Activated naive CD4-positive, alpha-beta T cell treated with anti-CD3 and anti-CD28 coated beads, Interleukin-2, amount 50 U/mL, for 16 hours (primary cell): ENCODE data around the gene UBA1.
A peak's percentile ranks its signal among the peaks of the same experiment; 100 is the strongest.

Experiments
- DNase-seq: peaks from one replicate; pipeline ENCODE4 v3.0.0-alpha.2; 2020

UBA1 gene

GRCh38 chrX:47190445-47191269, 3.0 kb upstream of the UBA1 start:
- peak; percentile 85 for DNase-seq

GRCh38 chrX:47191331-47191730, 2.3 kb upstream of the UBA1 start:
- peak; percentile 64 for DNase-seq

GRCh38 chrX:47191806-47192401, 1.7 kb upstream of the UBA1 start:
- no peak for DNase-seq

- no peak for DNase-seq
These were observed 662 bp downstream of the UBA1 start for GRCh38 chrX:47194194-47194787.

- DNase-seq, result no peak
These were observed 2.5 kb downstream of the UBA1 start for GRCh38 chrX:47196098-47196497.

GRCh38 chrX:47197526-47197925, 3.9 kb downstream of the UBA1 start:
- no peak for DNase-seq

- no peak for DNase-seq
These were observed 4.5 kb downstream of the UBA1 start for GRCh38 chrX:47198026-47198686.

GRCh38 chrX:47198687-47199080, 5.1 kb downstream of the UBA1 start:
- no peak for DNase-seq

GRCh38 chrX:47199286-47199685, 5.7 kb downstream of the UBA1 start:
- no peak for DNase-seq

- DNase-seq, result no peak
These were observed 6.9 kb downstream of the UBA1 start for GRCh38 chrX:47200385-47201150.

- no peak for DNase-seq
These were observed 7.8 kb downstream of the UBA1 start for GRCh38 chrX:47201345-47201944.

- DNase-seq, result no peak
These were observed 8.7 kb downstream of the UBA1 start for GRCh38 chrX:47202316-47202715.

GRCh38 chrX:47202877-47203276, 9.2 kb downstream of the UBA1 start:
- no peak for DNase-seq

GRCh38 chrX:47204970-47205369, 11.3 kb downstream of the UBA1 start:
- no peak for DNase-seq

GRCh38 chrX:47206316-47206715, 12.7 kb downstream of the UBA1 start:
- no peak for DNase-seq

- no peak for DNase-seq
These were observed 14.5 kb downstream of the UBA1 start for GRCh38 chrX:47208108-47208507.

- no peak for DNase-seq
These were observed 16.0 kb downstream of the UBA1 start for GRCh38 chrX:47209508-47210238.

GRCh38 chrX:47210661-47211425, 17.2 kb downstream of the UBA1 start:
- DNase-seq, result no peak

GRCh38 chrX:47212381-47213293, 19.0 kb downstream of the UBA1 start:
- DNase-seq, result no peak
